HepG2 (cell line): ENCODE results near the gene MRS2. TPM values are rescaled to one million over a fixed set of nuclear protein-coding genes. Genes with fewer than 3 reads are reported as not detected.

Source experiments
- ATAC-seq: fragments of 200-7000 bp; cut with Tn5 transposase; 3 replicates; pipeline ENCODE4 v1.9.1; 2020; ENCODE audit warnings: mild to moderate bottlenecking, moderate library complexity
- BruUV-seq: library from RNA; stranded (reverse); fragments of 400-500 nt; replicated peaks from 2 replicates; lab custom pipeline; 2021; lab: Mats Ljungman, UMichigan
- CTCF ChIA-PET: fragments of 300-600 bp; formaldehyde crosslinking; extraction: SDS; loops from one replicate; lab custom pipeline; 2021; ENCODE audit warnings: low total read pairs, inconsistent platforms, low intra/inter-chr PET ratio; lab: Yijun Ruan, JAX
- POLR2A ChIA-PET: fragments of 350-600 bp; sonication (Branson Sonifier 250); formaldehyde crosslinking; loops from one replicate; lab custom pipeline; 2020; ENCODE audit warnings: antibody characterized with exemption, inconsistent platforms; lab: Yijun Ruan, JAX
- DNase-seq: peaks from one replicate; pipeline ENCODE4 v3.0.0-alpha.2; 2015; ENCODE audit warnings: low spot score
- FAIRE-seq: peaks from 3 replicates; lab custom pipeline; 2011; peaks lifted over from hg19 to GRCh38; lab: Jason Lieb, UNC
- H2AFZ ChIP-seq: one replicate; pipeline ENCODE4 v1.6.1; 2011; ENCODE audit warnings: low read length, inconsistent platforms
- H3K27ac ChIP-seq: fragments of 300-600 bp; 3 replicates; pipeline ENCODE4 v1.8.0; 2011; ENCODE audit warnings: mixed run types, mild to moderate bottlenecking, mixed read lengths, low read length, inconsistent platforms; ENCODE audit not compliant: insufficient read depth; ENCODE audit errors: extremely low read length
- H3K27me3 ChIP-seq, 2 experiments: fragments of 200-600 bp in 1 of 2; 2 replicates in 1 of 2; 3 replicates in 1 of 2; pipeline versions ENCODE4 v1.6.0 to v1.8.0; 2011; ENCODE audit warnings: low read length in 2 of 2, mild to moderate bottlenecking in 2 of 2, moderate library complexity in 2 of 2, inconsistent platforms in 1 of 2; ENCODE audit not compliant: insufficient read depth in 2 of 2, control insufficient read depth in 1 of 2
- H3K36me3 ChIP-seq, 2 experiments: fragments of 200-600 bp in 1 of 2; replicated peaks in 1 of 2; 2 replicates in 1 of 2; 3 replicates in 1 of 2; pipeline versions ENCODE4 v1.5.1 to v1.8.0; 2011; ENCODE audit warnings: low read length in 2 of 2, inconsistent platforms in 1 of 2; ENCODE audit not compliant: insufficient read depth in 2 of 2, control insufficient read depth in 1 of 2
- H3K4me1 ChIP-seq: 2 replicates; pipeline ENCODE4 v1.5.1; 2012; ENCODE audit warnings: low read length, inconsistent platforms; ENCODE audit not compliant: insufficient read depth
- H3K4me2 ChIP-seq: 2 replicates; pipeline ENCODE4 v1.6.0; 2011; ENCODE audit warnings: low read depth, low read length, inconsistent platforms
- H3K4me3 ChIP-seq, 3 experiments: fragments of 200-600 bp in 1 of 3; sonication (generic), shearing (Covaris generic) in 1 of 3; replicated peaks in 1 of 3; 2 replicates each; pipeline ENCODE4 v1.5.1; 2011 to 2016; ENCODE audit warnings: low read length in 3 of 3, inconsistent platforms in 2 of 3, low read depth in 2 of 3, mild to moderate bottlenecking in 2 of 3, control low read depth in 1 of 3, mixed read lengths in 1 of 3; ENCODE audit not compliant: insufficient read depth in 1 of 3
- H3K79me2 ChIP-seq: one replicate; pipeline ENCODE4 v1.6.1; 2011; ENCODE audit warnings: low read length, inconsistent platforms; ENCODE audit not compliant: insufficient read depth
- H3K9ac ChIP-seq: 2 replicates; pipeline ENCODE4 v1.6.0; 2011; ENCODE audit warnings: mild to moderate bottlenecking, low read depth, low read length, inconsistent platforms; ENCODE audit not compliant: insufficient read depth
- H3K9me3 ChIP-seq: 2 replicates; pipeline ENCODE4 v1.5.1; 2012; ENCODE audit warnings: mild to moderate bottlenecking, low read length
- H4K20me1 ChIP-seq: 2 replicates; pipeline ENCODE4 v1.6.0; 2011; ENCODE audit warnings: inconsistent platforms, mild to moderate bottlenecking, low read length, moderate library complexity; ENCODE audit not compliant: insufficient read depth
- KAT7 ChIP-seq: IDR thresholded peaks from 2 replicates; pipeline ENCODE4 v1.6.1; 2018; ENCODE audit warnings: borderline replicate concordance, missing compliant biosample characterization
- KLF16 ChIP-seq, 2 experiments: sonication (generic) in 1 of 2; formaldehyde crosslinking in 1 of 2; IDR thresholded peaks; 2 replicates each; pipeline versions ENCODE4 v1.6.1 to v1.8.0; 2016 to 2023; ENCODE audit warnings: missing genetic modification reagents in 2 of 2, missing compliant biosample characterization in 1 of 2
- NBN ChIP-seq: fragments of 450-650 bp; conservative IDR thresholded peaks from 2 replicates; pipeline ENCODE4 v1.6.1; 2017
- RBFOX2 ChIP-seq: fragments of 200-400 bp; formaldehyde crosslinking; IDR thresholded peaks from 2 replicates; pipeline ENCODE4 v1.6.1; 2017; ENCODE audit warnings: low read depth, mild to moderate bottlenecking, low read length
- TAF15 ChIP-seq: fragments of 200-400 bp; formaldehyde crosslinking; IDR thresholded peaks from one replicate; pipeline ENCODE4 v1.6.1; 2018; ENCODE audit warnings: mild to moderate bottlenecking, low read depth, low read length; ENCODE audit not compliant: poor library complexity, severe bottlenecking
- U2AF1 ChIP-seq: fragments of 200-400 bp; formaldehyde crosslinking; optimal IDR thresholded peaks from 2 replicates; pipeline ENCODE3; 2017; ENCODE audit warnings: mild to moderate bottlenecking, low read depth, low read length
- ZIK1 ChIP-seq: sonication (generic); formaldehyde crosslinking; IDR thresholded peaks from 2 replicates; pipeline ENCODE4 v1.5.0; 2020; ENCODE audit warnings: mild to moderate bottlenecking, low read depth, missing genetic modification reagents, borderline replicate concordance
- ZNF350 ChIP-seq: sonication (generic); formaldehyde crosslinking; IDR thresholded peaks from 2 replicates; pipeline ENCODE4 v1.4.0; 2020; ENCODE audit warnings: mild to moderate bottlenecking, low read depth, missing genetic modification reagents, borderline replicate concordance
- ZNF563 ChIP-seq: sonication (generic); formaldehyde crosslinking; IDR thresholded peaks from 2 replicates; pipeline ENCODE4 v1.8.0; 2022; ENCODE audit warnings: mild to moderate bottlenecking, moderate library complexity, missing genetic modification reagents
- ZNF614 ChIP-seq: IDR thresholded peaks from 2 replicates; pipeline ENCODE4 v1.6.1; 2018; ENCODE audit warnings: missing biosample characterization, missing genetic modification reagents, inconsistent platforms, borderline replicate concordance
- ZNF629 ChIP-seq: sonication (generic); formaldehyde crosslinking; conservative IDR thresholded peaks from 2 replicates; pipeline ENCODE4 v1.5.0; 2020; ENCODE audit warnings: missing genetic modification reagents
- WGBS: methylation state at CpG from one replicate; pipeline ENCODE4 v1.1.6; 2017; ENCODE audit warnings: low lambda C conversion rate; 5-methylcytosine and 5-hydroxymethylcytosine counted together
- in situ Hi-C: cut with HindIII; loops from 2 replicates; pipeline ENCODE4 v1.10.0; 2017; ENCODE audit warnings: low pct_unique_long_range_greater_than_20kb; ENCODE audit not compliant: extremely low pct_ligation_motif_present
- intact Hi-C: fragments of 100-400 bp; cut with micrococcal nuclease; formaldehyde crosslinking; loops from one replicate; pipeline ENCODE4 v1.10.0; 2022; ENCODE audit not compliant: unreplicated experiment
- polyA plus RNA-seq, 8 experiments: library from polyadenylated mRNA; depleted of rRNA in 3 of 8; stranded (reverse) in 7 of 8; unstranded in 1 of 8; fragments of >200 nt; fragmentation: Illumina TruSeq in 4 of 8; extraction: Trizol in 4 of 8; gene quantifications; 2 replicates each; pipeline versions ENCODE4 v1.2.1 to v1.2.3, GENCODE V29; 2011 to 2016; ENCODE audit warnings: low read depth in 4 of 8, missing spikeins in 1 of 8, mixed read lengths in 1 of 8; ENCODE audit not compliant: insufficient read depth in 1 of 8
- total RNA-seq, 5 experiments: library from RNA; depleted of rRNA; stranded (reverse); fragments of >200 nt; fragmentation: Illumina TruSeq; extraction: Trizol; gene quantifications; 2 replicates each; pipeline ENCODE4 v1.2.3, GENCODE V29; 2016; ENCODE audit warnings: low read depth in 1 of 5
- TF ChIP-seq, protein P1 (sequence below): IDR thresholded peaks from 2 replicates; pipeline ENCODE4 v1.6.1; 2016; ENCODE audit warnings: control low read depth
- TF ChIP-seq, protein P2 (sequence below): sonication (generic); formaldehyde crosslinking; IDR thresholded peaks from 2 replicates; pipeline ENCODE4 v1.5.1; 2020; ENCODE audit warnings: missing genetic modification reagents, mild to moderate bottlenecking, borderline replicate concordance

The MRS2 gene
- total and polyA plus RNA-seq, 2 of the 13 experiments (the other 11 are each of a cell fraction or from before 2014, with no cell fraction given) = 31.1 to 83.8 TPM

- H4K20me1 ChIP-seq = no peaks in the 10 kb centered on the region
- no peak overlapping the region for H3K27ac ChIP-seq
- no TSS peak for BruUV-seq
- DNase-seq = no peak
- H3K4me3 ChIP-seq = no peak overlapping the region
- no peaks in the 10 kb centered on the region for H3K4me1 ChIP-seq
- in situ Hi-C loops = no loop called here
- ChIA-PET POLR2A (no interaction called here), CTCF (no interaction called here)
- intact Hi-C loops = no loop called here
- no peak for ATAC-seq
- no peaks in the 10 kb centered on the region; a peak in 1 of 5 replicates for H3K27me3 ChIP-seq
- H3K36me3 ChIP-seq = peaks cover 21 to 73% of the 10 kb centered on the region in 2 experiments
- no peak for FAIRE-seq
- no peaks in the 10 kb centered on the region for H3K9me3 ChIP-seq
- over 99% methylated on average over 4 of the region's 4 CpGs for WGBS
- H3K4me2 ChIP-seq = no peak overlapping the region
- TF ChIP-seq, protein P1, sequence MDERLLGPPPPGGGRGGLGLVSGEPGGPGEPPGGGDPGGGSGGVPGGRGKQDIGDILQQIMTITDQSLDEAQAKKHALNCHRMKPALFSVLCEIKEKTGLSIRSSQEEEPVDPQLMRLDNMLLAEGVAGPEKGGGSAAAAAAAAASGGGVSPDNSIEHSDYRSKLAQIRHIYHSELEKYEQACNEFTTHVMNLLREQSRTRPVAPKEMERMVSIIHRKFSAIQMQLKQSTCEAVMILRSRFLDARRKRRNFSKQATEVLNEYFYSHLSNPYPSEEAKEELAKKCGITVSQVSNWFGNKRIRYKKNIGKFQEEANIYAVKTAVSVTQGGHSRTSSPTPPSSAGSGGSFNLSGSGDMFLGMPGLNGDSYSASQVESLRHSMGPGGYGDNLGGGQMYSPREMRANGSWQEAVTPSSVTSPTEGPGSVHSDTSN = no peak
- no peak for TF ChIP-seq U2AF1
- H3K9ac ChIP-seq = no peak overlapping the region
- no peaks in the 10 kb centered on the region for H3K79me2 ChIP-seq
- no peak overlapping the region for H2AFZ ChIP-seq
Observed at GRCh38 chr6:24415753-24416152, 13.0 kb downstream of the MRS2 start.

DNA sequence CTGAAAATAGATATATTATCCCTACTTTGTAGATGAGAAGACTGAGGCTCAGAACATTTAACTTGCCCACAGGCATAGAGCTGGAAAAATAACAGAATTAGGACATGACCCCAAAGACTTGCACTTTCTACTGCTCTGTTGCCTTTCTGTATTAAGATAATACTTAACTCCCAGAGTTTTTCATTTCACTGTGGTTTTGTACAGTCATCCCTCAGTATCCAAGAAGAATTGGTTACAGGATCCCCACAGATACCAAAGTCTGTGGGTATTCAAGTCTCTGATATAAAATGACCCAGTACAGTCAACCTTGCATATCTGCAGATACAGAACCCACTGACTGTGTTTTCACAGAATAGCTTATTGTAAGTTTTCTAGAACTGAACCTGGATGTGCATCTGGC, 16.8 kb downstream of the MRS2 start:
- Histone ChIP-seq H3K27me3 (no peaks in the 10 kb centered on the region), H3K4me2 (no peak overlapping the region), H3K4me1 (no peaks in the 10 kb centered on the region), H3K27ac (no peak overlapping the region), H3K9ac (no peak overlapping the region), H3K4me3 (no peak overlapping the region), H3K79me2 (no peaks in the 10 kb centered on the region), H2AFZ (no peak overlapping the region), H3K36me3 (peaks cover 28 to 91% of the 10 kb centered on the region in 2 experiments)
- no TSS peak for BruUV-seq
- DNase-seq = no peak
- ChIA-PET CTCF (no interaction called here), POLR2A (no interaction called here)
- no peak for FAIRE-seq
- in situ Hi-C loops = no loop called here
- ATAC-seq = no peak
- intact Hi-C loops = no loop called here
- TF ChIP-seq TAF15 (no peak), ZNF629 (CRISPR knock-in tag) (peak; percentile 36; the same call in 1 of the 2 replicates), ZIK1 (CRISPR knock-in tag) (no peak), KLF16 (CRISPR knock-in tag; IDR thresholded peaks at IDR 0.05) (no peak), ZNF350 (CRISPR knock-in tag) (no peak), ZNF614 (CRISPR knock-in tag) (no peak), ZNF563 (CRISPR knock-in tag) (no peak), NBN (no peak), RBFOX2 (0 out of 2 replicates have a peak, but pooled peaks have one; percentile 30), KAT7 (CRISPR knock-in tag) (no peak)
- TF ChIP-seq, protein P2, sequence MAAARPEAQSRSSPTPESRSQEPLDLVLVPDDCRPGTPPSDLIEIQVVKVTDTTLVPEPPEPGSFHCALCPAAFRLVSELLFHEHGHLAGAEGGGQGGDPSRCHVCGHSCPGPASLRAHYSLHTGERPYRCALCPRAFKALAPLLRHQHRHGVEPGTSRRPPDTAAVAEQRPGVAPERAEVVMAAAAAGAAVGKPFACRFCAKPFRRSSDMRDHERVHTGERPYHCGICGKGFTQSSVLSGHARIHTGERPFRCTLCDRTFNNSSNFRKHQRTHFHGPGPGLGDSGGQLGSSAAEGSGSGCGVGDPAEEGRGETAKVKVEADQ (CRISPR knock-in tag) = no peak
- TF ChIP-seq, all 625 proteins: peak for 2
- H4K20me1 ChIP-seq = no peaks in the 10 kb centered on the region
- no peaks in the 10 kb centered on the region for H3K9me3 ChIP-seq
